ENCODE results near the gene TESPA1. TPM values are rescaled to one million over a fixed set of nuclear protein-coding genes. Genes with fewer than 3 reads are reported as not detected.
"Not testable (repeated sequence)": the region's sequence is repeated elsewhere in the genome, so short reads cannot be mapped to it uniquely, and the experiment has no call there.

TESPA1 gene
- total RNA-seq, 1 experiment from 2014 or later, result not detected

- Histone ChIP-seq H3K4me3 (ENCODE audit: insufficient read depth, low read depth, low read length) (no peak overlapping the region), H3K36me3 (replicated peaks; ENCODE audit: control insufficient read depth, insufficient read depth, low read length) (no peaks in the 10 kb centered on the region), H3K27me3 (ENCODE audit: control insufficient read depth, insufficient read depth, low read length) (no peaks in the 10 kb centered on the region)
- no peak for DNase-seq
Measured at GRCh38 chr12:54991991-54992375, 7.4 kb upstream of the TESPA1 start.

GRCh38 chr12:54991161-54991990, 6.8 kb upstream of the TESPA1 start:
- no peaks in the 10 kb centered on the region for H3K36me3 ChIP-seq (replicated peaks; ENCODE audit: control insufficient read depth, insufficient read depth, low read length)
- DNase-seq, result no peak

GRCh38 chr12:54989829-54990228, 5.3 kb upstream of the TESPA1 start:
- DNase-seq, result no peak
- Histone ChIP-seq H3K27me3 (ENCODE audit: control insufficient read depth, insufficient read depth, low read length) (no peaks in the 10 kb centered on the region), H3K36me3 (replicated peaks; ENCODE audit: control insufficient read depth, insufficient read depth, low read length) (no peaks in the 10 kb centered on the region), H3K4me3 (ENCODE audit: insufficient read depth, low read depth, low read length) (no peak overlapping the region)

More at GRCh38 chr12:54991161-54991990, 6.8 kb upstream of the TESPA1 start:
- Histone ChIP-seq H3K4me3 (ENCODE audit: insufficient read depth, low read depth, low read length) (no peak overlapping the region), H3K27me3 (ENCODE audit: control insufficient read depth, insufficient read depth, low read length) (no peaks in the 10 kb centered on the region)

GRCh38 chr12:54988402-54989054, 4.0 kb upstream of the TESPA1 start:
- Histone ChIP-seq H3K27me3 (ENCODE audit: control insufficient read depth, insufficient read depth, low read length) (no peaks in the 10 kb centered on the region), H3K4me3 (ENCODE audit: insufficient read depth, low read depth, low read length) (no peak overlapping the region), H3K36me3 (replicated peaks; ENCODE audit: control insufficient read depth, insufficient read depth, low read length) (no peaks in the 10 kb centered on the region)
- DNase-seq, result no peak

- Histone ChIP-seq H3K36me3 (replicated peaks; ENCODE audit: control insufficient read depth, insufficient read depth, low read length) (no peaks in the 10 kb centered on the region), H3K27me3 (ENCODE audit: control insufficient read depth, insufficient read depth, low read length) (no peaks in the 10 kb centered on the region), H3K4me3 (ENCODE audit: insufficient read depth, low read depth, low read length) (no peak overlapping the region)
- no peak for DNase-seq
Measured at GRCh38 chr12:54987611-54988231, 3.2 kb upstream of the TESPA1 start.

- not testable (repeated sequence) for DNase-seq; H3K4me3 ChIP-seq (ENCODE audit: insufficient read depth, low read depth, low read length); H3K36me3 ChIP-seq (replicated peaks; ENCODE audit: control insufficient read depth, insufficient read depth, low read length); H3K27me3 ChIP-seq (ENCODE audit: control insufficient read depth, insufficient read depth, low read length)
Measured at GRCh38 chr12:54986773-54987172, 2.2 kb upstream of the TESPA1 start.

GRCh38 chr12:54983536-54984101, 943 bp downstream of the TESPA1 start:
- no peak overlapping the region for H3K4me3 ChIP-seq (ENCODE audit: insufficient read depth, low read depth, low read length)
- DNase-seq, result no peak
- no peaks in the 10 kb centered on the region for H3K36me3 ChIP-seq (replicated peaks; ENCODE audit: control insufficient read depth, insufficient read depth, low read length)
- no peaks in the 10 kb centered on the region for H3K27me3 ChIP-seq (ENCODE audit: control insufficient read depth, insufficient read depth, low read length)

- Histone ChIP-seq H3K36me3 (replicated peaks; ENCODE audit: control insufficient read depth, insufficient read depth, low read length) (no peaks in the 10 kb centered on the region), H3K27me3 (ENCODE audit: control insufficient read depth, insufficient read depth, low read length) (no peaks in the 10 kb centered on the region), H3K4me3 (ENCODE audit: insufficient read depth, low read depth, low read length) (no peak overlapping the region)
- no peak for DNase-seq
Measured at GRCh38 chr12:54981796-54982195, 2.8 kb downstream of the TESPA1 start.

GRCh38 chr12:54980341-54980740, 4.2 kb downstream of the TESPA1 start:
- no peak for DNase-seq
- no peaks in the 10 kb centered on the region for H3K36me3 ChIP-seq (replicated peaks; ENCODE audit: control insufficient read depth, insufficient read depth, low read length)
- no peaks in the 10 kb centered on the region for H3K27me3 ChIP-seq (ENCODE audit: control insufficient read depth, insufficient read depth, low read length)
- H3K4me3 ChIP-seq (ENCODE audit: insufficient read depth, low read depth, low read length), result no peak overlapping the region

- H3K36me3 ChIP-seq (replicated peaks; ENCODE audit: control insufficient read depth, insufficient read depth, low read length), result no peaks in the 10 kb centered on the region
- no peaks in the 10 kb centered on the region for H3K27me3 ChIP-seq (ENCODE audit: control insufficient read depth, insufficient read depth, low read length)
- DNase-seq, result no peak
- no peak overlapping the region for H3K4me3 ChIP-seq (ENCODE audit: insufficient read depth, low read depth, low read length)
Measured at GRCh38 chr12:54977857-54978256, 6.7 kb downstream of the TESPA1 start.

- Histone ChIP-seq H3K36me3 (replicated peaks; ENCODE audit: control insufficient read depth, insufficient read depth, low read length) (no peaks in the 10 kb centered on the region), H3K27me3 (ENCODE audit: control insufficient read depth, insufficient read depth, low read length) (no peaks in the 10 kb centered on the region), H3K4me3 (ENCODE audit: insufficient read depth, low read depth, low read length) (no peak overlapping the region)
- no peak for DNase-seq
Measured at GRCh38 chr12:54977155-54977554, 7.4 kb downstream of the TESPA1 start.

- Histone ChIP-seq H3K36me3 (replicated peaks; ENCODE audit: control insufficient read depth, insufficient read depth, low read length) (no peaks in the 10 kb centered on the region), H3K4me3 (ENCODE audit: insufficient read depth, low read depth, low read length) (no peak overlapping the region), H3K27me3 (ENCODE audit: control insufficient read depth, insufficient read depth, low read length) (no peaks in the 10 kb centered on the region)
- DNase-seq, result no peak
Measured at GRCh38 chr12:54975875-54976274, 8.7 kb downstream of the TESPA1 start.

- H3K36me3 ChIP-seq (replicated peaks; ENCODE audit: control insufficient read depth, insufficient read depth, low read length), result no peaks in the 10 kb centered on the region
- H3K4me3 ChIP-seq (ENCODE audit: insufficient read depth, low read depth, low read length), result no peak overlapping the region
- H3K27me3 ChIP-seq (ENCODE audit: control insufficient read depth, insufficient read depth, low read length), result no peaks in the 10 kb centered on the region
- no peak for DNase-seq
Measured at GRCh38 chr12:54975272-54975671, 9.3 kb downstream of the TESPA1 start.

GRCh38 chr12:54974279-54974678, 10.3 kb downstream of the TESPA1 start:
- Histone ChIP-seq H3K4me3 (ENCODE audit: insufficient read depth, low read depth, low read length) (no peak overlapping the region), H3K36me3 (replicated peaks; ENCODE audit: control insufficient read depth, insufficient read depth, low read length) (no peaks in the 10 kb centered on the region), H3K27me3 (ENCODE audit: control insufficient read depth, insufficient read depth, low read length) (no peaks in the 10 kb centered on the region)
- no peak for DNase-seq

- Histone ChIP-seq H3K27me3 (ENCODE audit: control insufficient read depth, insufficient read depth, low read length) (no peaks in the 10 kb centered on the region), H3K36me3 (replicated peaks; ENCODE audit: control insufficient read depth, insufficient read depth, low read length) (no peaks in the 10 kb centered on the region), H3K4me3 (ENCODE audit: insufficient read depth, low read depth, low read length) (no peak overlapping the region)
- no peak for DNase-seq
Measured at GRCh38 chr12:54973556-54973955, 11.0 kb downstream of the TESPA1 start.
